ENCODE data around the gene ANKRD13B.

The ANKRD13B gene

GRCh38 chr17:29567554-29568330 lies 25.2 kb upstream of the ANKRD13B start:
- Histone ChIP-seq H3K27me3 (ENCODE audit: low read depth, low read length) (no peaks in the 10 kb centered on the region), H3K36me3 (replicated peaks; ENCODE audit: low read depth, low read length) (no peaks in the 10 kb centered on the region), H3K9me3 (ENCODE audit: insufficient read depth, low read length) (no peaks in the 10 kb centered on the region), H3K4me2 (ENCODE audit: low read length) (peak overlapping the region; percentile 98), H4K20me1 (ENCODE audit: insufficient read depth, low read length) (no peaks in the 10 kb centered on the region), H3K9ac (ENCODE audit: low read length) (peak overlapping the region; percentile 75), H3K27ac (ENCODE audit: low read length) (peak overlapping the region; percentile 82), H3K4me3 (ENCODE audit: low read length) (peak overlapping the region; percentile 80), H2AFZ (ENCODE audit: low read depth, low read length) (peak overlapping the region; percentile 4; the same call in 1 of the 2 replicates), H3K79me2 (ENCODE audit: low read length) (peaks cover 26% of the 10 kb centered on the region), H3K4me1 (ENCODE audit: low read length) (peaks cover 14% of the 10 kb centered on the region)
- TF ChIP-seq, protein P1, sequence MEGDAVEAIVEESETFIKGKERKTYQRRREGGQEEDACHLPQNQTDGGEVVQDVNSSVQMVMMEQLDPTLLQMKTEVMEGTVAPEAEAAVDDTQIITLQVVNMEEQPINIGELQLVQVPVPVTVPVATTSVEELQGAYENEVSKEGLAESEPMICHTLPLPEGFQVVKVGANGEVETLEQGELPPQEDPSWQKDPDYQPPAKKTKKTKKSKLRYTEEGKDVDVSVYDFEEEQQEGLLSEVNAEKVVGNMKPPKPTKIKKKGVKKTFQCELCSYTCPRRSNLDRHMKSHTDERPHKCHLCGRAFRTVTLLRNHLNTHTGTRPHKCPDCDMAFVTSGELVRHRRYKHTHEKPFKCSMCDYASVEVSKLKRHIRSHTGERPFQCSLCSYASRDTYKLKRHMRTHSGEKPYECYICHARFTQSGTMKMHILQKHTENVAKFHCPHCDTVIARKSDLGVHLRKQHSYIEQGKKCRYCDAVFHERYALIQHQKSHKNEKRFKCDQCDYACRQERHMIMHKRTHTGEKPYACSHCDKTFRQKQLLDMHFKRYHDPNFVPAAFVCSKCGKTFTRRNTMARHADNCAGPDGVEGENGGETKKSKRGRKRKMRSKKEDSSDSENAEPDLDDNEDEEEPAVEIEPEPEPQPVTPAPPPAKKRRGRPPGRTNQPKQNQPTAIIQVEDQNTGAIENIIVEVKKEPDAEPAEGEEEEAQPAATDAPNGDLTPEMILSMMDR (IDR thresholded peaks at IDR 0.05; ENCODE audit: low read depth, low read length): peak; percentile 50
- TF ChIP-seq EZH2phosphoT487 (IDR thresholded peaks at IDR 0.05; ENCODE audit: low read depth): no peak

DNA sequence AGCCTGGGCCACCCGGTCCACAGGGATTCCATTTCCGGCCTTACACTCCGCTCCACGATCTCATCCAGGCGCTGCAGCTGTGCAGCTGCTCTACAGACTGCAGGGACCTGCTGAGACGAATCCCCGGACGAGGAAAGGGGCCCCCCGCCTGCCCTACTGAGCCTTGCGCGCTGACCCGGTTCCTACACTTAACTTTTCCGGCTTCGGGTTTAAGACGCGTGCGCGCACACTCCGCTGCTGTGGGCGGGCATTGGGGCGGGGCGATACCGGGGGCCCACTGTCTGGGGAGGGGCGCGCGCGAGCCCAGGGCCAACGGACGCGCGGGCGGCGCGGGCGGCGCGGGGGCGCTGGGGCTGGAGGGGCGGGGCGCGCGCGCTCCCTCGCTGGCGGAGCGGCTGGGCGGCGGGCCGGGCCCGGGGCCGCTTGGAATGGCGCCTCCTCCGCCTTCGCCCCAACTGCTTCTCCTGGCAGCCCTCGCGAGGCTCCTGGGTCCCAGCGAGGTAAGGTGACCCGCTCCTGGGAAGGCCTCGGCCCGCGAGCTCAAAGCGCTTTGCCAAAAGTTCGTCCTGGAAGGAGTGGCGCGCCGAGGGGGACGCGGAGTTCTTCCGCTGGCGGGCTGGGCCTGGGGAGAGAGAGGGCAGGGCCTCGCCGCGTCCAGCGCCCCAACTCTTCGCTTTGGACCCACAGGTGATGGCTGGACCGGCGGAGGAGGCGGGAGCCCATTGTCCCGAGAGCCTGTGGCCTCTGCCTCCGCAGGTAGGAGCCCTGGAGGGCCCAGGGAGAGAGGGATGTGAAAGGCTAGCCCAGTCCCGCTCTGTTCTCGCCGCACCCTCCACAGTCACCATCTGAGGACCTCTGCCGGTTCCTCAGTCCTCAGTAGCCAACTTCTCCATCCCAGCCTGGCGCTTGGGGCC lies 24.3 kb upstream of the ANKRD13B start, which contains the start of gene TP53I13:
TP53I13 (plus strand) TSS at position 371 of the 914 bp plus-strand sequence; CDS start at position 429, 58 bp downstream.
- Histone ChIP-seq H3K36me3 (replicated peaks; ENCODE audit: low read depth, low read length) (no peaks in the 10 kb centered on the region), H2AFZ (ENCODE audit: low read depth, low read length) (peak within 1 kb of the TSS; percentile 73; the same call in 1 of the 2 replicates), H3K4me3 (ENCODE audit: low read length) (peak within 1 kb of the TSS; percentile 96), H3K4me2 (ENCODE audit: low read length) (peak within 1 kb of the TSS; percentile 98), H3K9me3 (ENCODE audit: insufficient read depth, low read length) (no peaks in the 10 kb centered on the region), H3K9ac (ENCODE audit: low read length) (peak within 1 kb of the TSS; percentile 85), H3K4me1 (ENCODE audit: low read length) (peaks cover 19% of the 10 kb centered on the region), H3K27ac (ENCODE audit: low read length) (peak within 1 kb of the TSS; percentile 82), H4K20me1 (ENCODE audit: insufficient read depth, low read length) (no peaks in the 10 kb centered on the region), H3K27me3 (ENCODE audit: low read depth, low read length) (no peaks in the 10 kb centered on the region), H3K79me2 (ENCODE audit: low read length) (peaks cover 26% of the 10 kb centered on the region)
- no peak for TF ChIP-seq EZH2phosphoT487 (IDR thresholded peaks at IDR 0.05; ENCODE audit: low read depth)
- TF ChIP-seq, protein P1 (IDR thresholded peaks at IDR 0.05; ENCODE audit: low read depth, low read length): no peak

- peak overlapping the region; percentile 96 for H3K4me3 ChIP-seq (ENCODE audit: low read length)
- no peaks in the 10 kb centered on the region for H3K36me3 ChIP-seq (replicated peaks; ENCODE audit: low read depth, low read length)
- TF ChIP-seq, protein P1 (IDR thresholded peaks at IDR 0.05; ENCODE audit: low read depth, low read length): no peak
- TF ChIP-seq EZH2phosphoT487 (IDR thresholded peaks at IDR 0.05; ENCODE audit: low read depth): no peak
- peaks cover 20% of the 10 kb centered on the region for H3K79me2 ChIP-seq (ENCODE audit: low read length)
- no peaks in the 10 kb centered on the region for H3K27me3 ChIP-seq (ENCODE audit: low read depth, low read length)
- H4K20me1 ChIP-seq (ENCODE audit: insufficient read depth, low read length): no peaks in the 10 kb centered on the region
- peak overlapping the region; percentile 76 for H3K4me2 ChIP-seq (ENCODE audit: low read length)
- H3K9me3 ChIP-seq (ENCODE audit: insufficient read depth, low read length): no peaks in the 10 kb centered on the region
- H3K4me1 ChIP-seq (ENCODE audit: low read length): peaks cover 26% of the 10 kb centered on the region
- no peak overlapping the region for H3K27ac ChIP-seq (ENCODE audit: low read length)
- H3K9ac ChIP-seq (ENCODE audit: low read length): peak overlapping the region; percentile 85
- no peak overlapping the region; the same call in 1 of the 2 replicates for H2AFZ ChIP-seq (ENCODE audit: low read depth, low read length)
Observed at GRCh38 chr17:29569245-29569950, 23.5 kb upstream of the ANKRD13B start.
